ENCODE results near the gene AGBL1.

The AGBL1 gene

GRCh38 chr15:86038491-86038890 is 41.2 kb upstream of the AGBL1 start:
- H3K9ac ChIP-seq (ENCODE audit: low read length) = no peak overlapping the region
- no peak overlapping the region for H3K4me2 ChIP-seq (ENCODE audit: low read depth, low read length, poor library complexity, severe bottlenecking)
- no peak for TF ChIP-seq EZH2phosphoT487 (conservative IDR thresholded peaks at IDR 0.05; ENCODE audit: low read length)
- TF ChIP-seq CTCF (IDR thresholded peaks at IDR 0.05; ENCODE audit: insufficient read depth, low read length, poor library complexity, severe bottlenecking) = no peak
- no peaks in the 10 kb centered on the region for H3K27me3 ChIP-seq (ENCODE audit: low read length)
- H3K79me2 ChIP-seq (ENCODE audit: insufficient read depth, low read length) = no peaks in the 10 kb centered on the region
- H3K4me3 ChIP-seq (ENCODE audit: insufficient read depth, low read length, poor library complexity, severe bottlenecking) = no peak overlapping the region
- H3F3A ChIP-seq (ENCODE audit: insufficient read depth) = no peaks in the 10 kb centered on the region
- no peaks in the 10 kb centered on the region for H3K9me3 ChIP-seq (ENCODE audit: insufficient read depth, low read length)
- no peak overlapping the region for H3K27ac ChIP-seq (ENCODE audit: low read depth, low read length)
- no peak overlapping the region for H2AFZ ChIP-seq (ENCODE audit: low read depth, low read length, severe bottlenecking)
- no peaks in the 10 kb centered on the region for H3K9me2 ChIP-seq (replicated peaks; ENCODE audit: insufficient read depth, low read length)
- H3K36me3 ChIP-seq (ENCODE audit: low read length) = no peaks in the 10 kb centered on the region
- H4K20me1 ChIP-seq (ENCODE audit: low read depth, low read length) = no peaks in the 10 kb centered on the region

- TF ChIP-seq CTCF (IDR thresholded peaks at IDR 0.05; ENCODE audit: insufficient read depth, low read length, poor library complexity, severe bottlenecking) (no peak), EZH2phosphoT487 (conservative IDR thresholded peaks at IDR 0.05; ENCODE audit: low read length) (no peak)
- Histone ChIP-seq H3K27ac (ENCODE audit: low read depth, low read length) (no peak overlapping the region), H2AFZ (ENCODE audit: low read depth, low read length, severe bottlenecking) (no peak overlapping the region), H3K9me3 (ENCODE audit: insufficient read depth, low read length) (no peaks in the 10 kb centered on the region), H3K4me2 (ENCODE audit: low read depth, low read length, poor library complexity, severe bottlenecking) (no peak overlapping the region), H3K79me2 (ENCODE audit: insufficient read depth, low read length) (no peaks in the 10 kb centered on the region), H3K36me3 (ENCODE audit: low read length) (no peaks in the 10 kb centered on the region), H4K20me1 (ENCODE audit: low read depth, low read length) (no peaks in the 10 kb centered on the region), H3K9ac (ENCODE audit: low read length) (no peak overlapping the region), H3K4me3 (ENCODE audit: insufficient read depth, low read length, poor library complexity, severe bottlenecking) (no peak overlapping the region), H3F3A (ENCODE audit: insufficient read depth) (no peaks in the 10 kb centered on the region), H3K27me3 (ENCODE audit: low read length) (no peaks in the 10 kb centered on the region), H3K9me2 (replicated peaks; ENCODE audit: insufficient read depth, low read length) (no peaks in the 10 kb centered on the region)
Measured at GRCh38 chr15:86040356-86041033, 39.2 kb upstream of the AGBL1 start.

GRCh38 chr15:86041399-86041798 is 38.3 kb upstream of the AGBL1 start:
- no peak overlapping the region for H3K4me2 ChIP-seq (ENCODE audit: low read depth, low read length, poor library complexity, severe bottlenecking)
- H2AFZ ChIP-seq (ENCODE audit: low read depth, low read length, severe bottlenecking) = no peak overlapping the region
- H3K9me2 ChIP-seq (replicated peaks; ENCODE audit: insufficient read depth, low read length) = no peaks in the 10 kb centered on the region
- no peaks in the 10 kb centered on the region for H4K20me1 ChIP-seq (ENCODE audit: low read depth, low read length)
- H3K27ac ChIP-seq (ENCODE audit: low read depth, low read length) = no peak overlapping the region
- H3K4me3 ChIP-seq (ENCODE audit: insufficient read depth, low read length, poor library complexity, severe bottlenecking) = no peak overlapping the region
- no peaks in the 10 kb centered on the region for H3K79me2 ChIP-seq (ENCODE audit: insufficient read depth, low read length)
- no peaks in the 10 kb centered on the region for H3F3A ChIP-seq (ENCODE audit: insufficient read depth)
- no peak overlapping the region for H3K9ac ChIP-seq (ENCODE audit: low read length)
- H3K9me3 ChIP-seq (ENCODE audit: insufficient read depth, low read length) = no peaks in the 10 kb centered on the region
- no peaks in the 10 kb centered on the region for H3K27me3 ChIP-seq (ENCODE audit: low read length)
- H3K36me3 ChIP-seq (ENCODE audit: low read length) = no peaks in the 10 kb centered on the region
- no peak for TF ChIP-seq CTCF (IDR thresholded peaks at IDR 0.05; ENCODE audit: insufficient read depth, low read length, poor library complexity, severe bottlenecking)
- TF ChIP-seq EZH2phosphoT487 (conservative IDR thresholded peaks at IDR 0.05; ENCODE audit: low read length) = no peak

Measured in SU-DHL-6 (cell line).